NCI-H446 treated with DMSO at 0.1 percent for 48 hours (cell line): ENCODE results near the gene EIF5.
"Not testable (repeated sequence)": the region's sequence is repeated elsewhere in the genome, so short reads cannot be mapped to it uniquely, and the experiment has no call there.

Experiments used
- DNase-seq: peaks from one replicate; lab custom pipeline; 2025; lab: John Stamatoyannopoulos, UW

EIF5 gene

DNA sequence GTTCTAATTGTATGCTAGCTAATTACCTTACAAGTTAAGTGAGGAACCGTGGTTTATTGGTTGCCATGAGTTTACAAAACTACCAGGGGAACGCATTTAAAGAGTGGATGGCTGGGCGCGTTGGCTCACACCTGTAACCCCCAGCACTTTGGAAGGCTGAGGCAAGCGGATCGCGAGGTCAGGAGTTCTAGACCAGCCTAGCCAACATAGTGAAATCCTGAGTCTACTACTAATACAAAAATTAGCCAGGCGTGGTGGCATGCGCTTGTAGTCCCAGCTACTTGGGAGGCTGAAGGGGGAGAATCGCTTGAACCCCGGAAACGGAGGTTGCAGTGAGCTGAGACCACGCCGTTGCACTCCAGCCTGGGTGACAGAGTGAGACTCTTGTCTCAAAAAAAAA, 2.2 kb downstream of the EIF5 start:
- no peak for DNase-seq

DNA sequence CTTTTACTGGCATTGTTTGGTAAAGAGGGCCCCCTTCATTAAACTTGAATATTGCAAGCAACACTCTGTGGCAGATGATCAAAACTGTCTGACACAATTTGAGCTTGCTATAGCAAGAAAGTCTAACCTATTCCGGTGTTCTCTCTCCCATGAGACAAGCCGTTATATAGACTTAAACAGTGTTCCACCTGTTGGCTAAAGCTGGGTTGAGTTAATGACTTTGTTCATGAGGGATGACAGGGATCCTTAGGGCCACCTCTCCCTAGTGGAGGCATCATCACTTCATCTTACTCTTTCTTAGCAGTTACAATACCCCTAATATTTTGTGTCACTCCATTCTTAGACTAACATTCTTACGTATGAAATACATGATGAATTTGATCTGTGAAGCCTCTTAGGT, 3.8 kb downstream of the EIF5 start:
- DNase-seq: no peak

DNA sequence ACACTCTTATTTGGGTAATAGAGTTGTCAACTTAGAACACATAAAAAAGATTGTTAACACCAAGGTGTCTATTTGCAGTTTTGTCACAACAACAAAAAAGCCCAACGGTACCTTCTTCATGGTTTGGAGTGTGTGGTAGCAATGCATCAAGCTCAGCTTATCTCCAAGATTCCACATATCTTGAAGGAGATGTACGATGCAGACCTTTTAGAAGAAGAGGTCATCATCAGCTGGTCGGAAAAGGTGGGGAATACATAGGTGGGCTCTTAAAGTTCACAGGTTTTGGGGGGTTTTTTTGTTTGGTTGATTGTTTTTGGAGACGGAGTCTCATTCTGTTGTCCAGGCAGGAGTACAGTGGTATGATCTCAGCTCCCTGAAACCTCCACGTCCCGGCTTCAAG, 5.5 kb downstream of the EIF5 start:
- no peak for DNase-seq

DNA sequence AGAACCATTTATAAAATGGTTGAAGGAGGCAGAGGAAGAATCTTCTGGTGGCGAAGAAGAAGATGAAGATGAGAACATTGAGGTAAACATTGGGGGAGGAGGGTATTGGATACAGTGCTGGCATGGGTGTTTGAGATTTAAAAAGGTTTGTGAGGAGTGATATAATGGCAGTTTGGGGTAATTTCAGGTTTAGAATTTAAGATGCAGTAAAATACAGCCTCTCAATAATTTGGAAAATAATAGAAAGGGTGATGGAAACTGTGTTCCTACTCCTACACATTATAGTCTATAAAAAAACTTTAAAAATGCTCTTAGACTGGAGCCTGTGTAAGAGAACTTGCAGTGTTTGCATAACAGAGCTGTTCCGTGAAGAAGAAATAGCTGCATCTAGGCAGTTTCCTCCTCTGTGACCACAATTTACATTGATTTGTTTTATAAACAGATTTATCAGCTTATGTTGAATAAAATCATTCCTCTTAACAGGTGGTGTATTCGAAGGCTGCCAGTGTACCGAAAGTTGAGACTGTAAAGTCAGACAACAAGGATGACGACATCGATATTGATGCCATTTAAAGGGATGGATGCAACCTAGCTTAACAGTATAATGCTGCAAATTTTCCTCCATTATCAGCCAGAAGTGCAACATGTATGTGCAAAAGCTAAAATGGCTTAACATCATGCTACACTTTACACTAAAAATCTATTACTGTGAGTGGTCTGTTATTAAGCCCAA, 6.6 kb downstream of the EIF5 start:
- DNase-seq: no peak

DNA sequence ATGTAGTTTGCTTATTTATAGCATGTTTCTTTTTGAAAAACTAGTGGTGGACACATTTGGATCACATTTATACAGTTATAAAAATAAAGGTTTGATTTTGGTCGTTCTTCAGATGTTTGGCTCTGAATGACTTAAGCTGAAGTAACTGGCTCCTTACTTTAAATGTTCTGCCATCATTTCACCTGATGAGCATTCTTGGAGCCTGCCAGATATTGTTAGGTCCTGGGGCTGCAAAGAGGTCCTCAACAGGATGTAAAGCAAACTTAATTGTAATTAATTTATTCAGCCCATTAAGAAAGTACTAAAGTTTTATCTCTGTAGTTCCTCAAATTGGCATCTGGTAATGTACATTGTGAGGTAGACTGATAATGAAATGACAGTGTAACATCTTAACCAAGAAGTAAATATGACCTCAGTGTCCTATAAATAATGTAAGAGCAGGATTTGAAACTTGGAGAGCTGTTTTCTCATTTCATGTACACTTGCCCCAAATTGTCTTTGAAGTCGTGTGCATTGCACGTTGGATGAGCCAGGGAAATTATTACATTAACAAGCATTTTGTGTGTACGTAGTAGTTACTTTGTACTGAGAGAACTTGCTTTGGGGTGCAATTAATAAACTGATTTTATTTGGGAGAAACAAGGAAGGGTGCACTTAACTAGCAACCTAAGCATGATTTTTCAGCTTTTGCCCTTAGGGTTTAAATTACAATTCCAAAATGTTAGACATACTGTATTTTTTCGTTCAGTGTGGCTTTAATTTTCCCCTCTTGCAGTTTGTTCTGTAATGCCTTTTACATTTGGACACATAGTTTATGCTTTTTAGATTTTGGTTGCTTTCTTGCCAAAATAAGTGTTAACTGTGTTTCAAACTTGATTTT, 7.5 kb downstream of the EIF5 start:
- DNase-seq: no peak

DNA sequence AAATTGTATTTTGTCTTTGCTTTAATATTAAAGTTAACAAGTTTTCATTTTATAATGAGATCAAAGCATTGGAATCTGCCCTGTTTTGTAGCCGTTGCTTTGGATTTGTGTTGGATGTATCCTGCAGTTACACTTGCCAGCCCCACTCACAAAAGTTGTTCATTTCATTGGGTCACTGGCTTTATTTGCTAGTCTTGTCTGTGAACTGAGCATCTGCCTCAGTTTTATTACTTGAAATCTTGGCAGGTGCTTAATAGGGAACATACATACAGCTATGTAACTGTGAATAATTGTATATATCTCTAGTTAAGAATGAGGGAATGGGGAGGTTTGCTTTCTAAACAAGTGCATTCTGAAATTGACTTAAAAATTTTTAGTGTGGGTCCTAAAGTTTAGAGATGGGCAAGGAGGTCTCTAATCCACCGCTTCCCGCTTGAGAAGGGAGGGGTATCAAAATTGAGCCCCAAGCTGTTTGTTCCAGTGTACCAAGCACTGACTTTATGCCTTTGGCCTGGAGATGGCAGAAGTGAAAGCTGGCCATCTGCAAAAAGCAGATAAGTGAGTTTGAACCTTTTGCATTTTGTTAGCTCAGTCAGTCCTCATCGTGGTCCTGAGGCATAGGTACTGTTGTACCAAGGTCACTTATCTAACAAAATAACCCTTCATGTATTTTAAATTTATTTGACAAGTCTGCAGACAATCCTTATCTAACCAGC, 9.3 kb downstream of the EIF5 start:
- DNase-seq: no peak

DNA sequence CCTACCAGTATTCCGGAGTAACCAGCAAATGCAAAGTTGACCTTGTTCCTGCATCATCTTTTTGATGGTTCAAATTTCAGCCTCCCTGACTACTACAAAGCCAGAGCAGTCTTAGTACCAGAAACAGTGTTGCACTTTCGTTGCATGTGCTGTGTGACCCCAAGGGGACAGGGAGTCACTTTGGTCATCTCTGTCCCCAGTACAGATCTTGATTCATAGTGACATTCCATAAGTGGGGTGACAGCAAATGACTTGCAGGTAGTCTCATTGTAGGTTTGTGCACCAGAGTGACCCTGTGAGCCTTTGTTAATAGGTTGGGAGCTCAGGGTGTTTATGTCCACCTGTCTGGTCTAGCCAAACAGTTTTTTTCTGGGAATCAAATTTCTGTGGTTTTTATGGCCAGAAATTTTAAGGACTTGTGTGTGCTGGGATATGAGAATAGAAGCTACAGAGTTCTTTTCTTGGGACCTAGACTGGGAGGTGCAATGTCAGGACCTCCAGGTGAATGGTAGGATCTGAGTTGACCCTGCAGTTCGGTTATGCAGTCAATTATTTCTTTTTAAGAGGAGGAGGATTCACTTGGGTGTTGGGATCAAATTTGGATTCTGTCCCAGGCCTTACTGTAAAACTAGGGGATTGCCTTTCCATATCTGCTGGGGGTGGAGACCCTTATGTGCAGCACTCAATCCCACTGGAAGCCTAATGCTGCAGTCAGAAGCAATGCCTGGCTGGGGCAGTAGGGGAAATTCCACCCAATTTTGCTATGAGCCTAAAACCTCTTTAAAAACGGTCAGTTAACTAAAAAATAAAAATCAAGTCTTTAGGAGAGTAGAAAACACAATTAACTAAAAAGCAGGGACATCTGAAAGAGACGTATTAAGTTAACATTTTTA, 10.1 kb downstream of the EIF5 start:
- DNase-seq: no peak

DNA sequence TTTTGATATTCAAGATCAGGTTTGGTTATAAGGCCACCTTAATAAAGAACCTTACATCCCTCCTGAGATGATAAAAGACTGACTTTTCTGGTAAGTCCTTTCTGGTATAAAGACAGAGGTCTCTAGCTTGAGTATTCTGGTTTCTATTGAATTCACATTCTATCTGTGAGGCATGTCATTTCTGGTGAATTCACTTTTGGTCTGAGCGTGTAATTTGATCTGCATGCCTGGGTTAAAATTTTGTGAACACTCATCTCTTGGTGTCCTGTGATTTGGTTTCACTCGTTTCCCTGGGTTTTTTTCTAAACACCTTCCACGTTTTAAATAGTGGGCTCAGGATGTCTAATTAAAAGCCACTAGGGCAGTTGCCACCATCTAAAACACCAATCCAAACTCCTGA, 12.2 kb downstream of the EIF5 start:
- no peak for DNase-seq

DNA sequence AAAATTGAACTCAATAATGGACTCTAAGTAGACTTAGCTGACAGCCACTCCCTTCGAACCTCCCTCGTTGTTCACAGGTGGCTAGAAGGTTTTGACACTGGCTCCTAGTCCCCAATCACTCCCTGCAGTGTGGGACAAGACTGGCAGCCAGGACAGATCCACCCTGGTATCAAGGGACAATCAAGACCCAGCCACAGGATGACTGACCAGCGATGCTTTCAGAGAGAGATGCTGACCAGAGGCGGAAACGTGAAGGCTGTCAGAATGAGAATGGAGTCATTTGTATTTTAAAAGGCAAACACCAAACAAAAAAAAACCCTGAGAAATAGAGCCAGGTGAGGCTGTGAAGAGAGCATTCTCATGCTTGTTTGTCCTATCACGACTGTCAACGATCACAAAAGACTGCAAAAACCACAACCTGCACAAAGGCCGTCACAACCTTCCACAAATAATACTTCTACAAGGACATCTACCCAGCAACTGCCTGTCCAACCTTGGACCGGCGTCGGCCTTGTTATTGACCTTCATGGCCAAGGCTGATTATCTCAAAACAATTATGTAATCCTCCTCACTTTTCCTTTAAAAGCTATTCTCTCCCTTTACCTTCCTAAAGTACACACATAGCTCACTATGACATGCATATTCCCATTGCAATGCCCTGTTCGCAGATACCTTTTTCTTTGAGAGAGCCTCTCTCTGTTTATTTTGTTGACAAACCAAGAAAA, 13.2 kb downstream of the EIF5 start:
- no peak for DNase-seq

DNA sequence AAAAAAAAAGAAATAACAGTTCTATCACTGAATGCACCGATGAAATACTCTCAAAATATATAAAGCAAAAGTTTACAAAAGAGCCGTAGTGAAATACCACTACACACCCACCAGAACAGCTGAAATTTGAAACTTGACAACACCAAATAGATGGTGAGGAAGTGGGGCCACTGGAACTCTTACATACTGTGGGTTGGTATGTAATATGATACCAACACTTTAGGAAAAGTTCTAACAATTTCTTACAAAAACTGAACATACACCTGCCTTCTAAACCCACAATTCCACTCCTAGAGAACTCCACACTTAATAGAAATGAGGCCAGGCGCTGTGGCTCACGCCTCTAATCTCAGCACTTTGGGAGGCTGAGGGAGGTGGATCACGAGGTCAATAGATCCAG, 14.1 kb downstream of the EIF5 start:
- DNase-seq: no peak

DNA sequence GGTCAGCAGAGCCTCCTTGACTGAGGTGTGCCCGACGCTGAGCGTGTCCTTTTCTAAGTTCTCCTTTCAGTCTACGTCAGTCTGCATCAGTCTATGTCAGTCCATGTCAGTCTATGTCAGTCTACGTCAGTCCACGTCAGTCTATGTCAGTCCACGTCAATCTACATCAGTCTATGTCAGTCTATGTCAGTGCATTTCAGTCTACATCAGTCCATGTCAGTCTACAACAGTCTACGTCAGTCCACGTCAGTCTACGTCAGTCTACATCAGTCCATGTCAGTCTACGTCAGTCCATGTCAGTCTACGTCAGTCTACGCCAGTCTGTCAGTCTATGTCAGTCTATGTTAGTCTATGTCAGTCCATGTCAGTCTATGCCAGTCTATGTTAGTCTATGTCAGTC, 15.9 kb downstream of the EIF5 start:
- DNase-seq: no peak

DNA sequence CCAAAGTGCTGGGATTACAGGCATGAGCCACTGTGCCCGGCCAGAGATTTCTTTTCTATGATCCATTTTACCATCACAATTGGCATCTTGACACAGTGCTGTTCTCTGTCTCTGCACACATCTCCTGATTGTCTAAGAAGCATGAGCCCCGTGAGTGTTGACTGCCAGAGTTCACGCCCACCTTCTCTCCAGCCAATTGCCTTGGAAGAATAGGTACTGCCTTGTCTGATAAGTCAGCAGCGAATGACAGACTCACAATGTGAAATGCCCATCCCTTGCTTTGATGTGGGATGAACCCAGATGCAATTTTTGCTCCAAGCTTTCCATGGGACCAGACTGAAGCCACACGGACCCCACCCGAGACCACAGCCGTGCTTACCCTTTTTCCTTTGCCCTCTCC, 19.3 kb downstream of the EIF5 start:
- no peak for DNase-seq

DNA sequence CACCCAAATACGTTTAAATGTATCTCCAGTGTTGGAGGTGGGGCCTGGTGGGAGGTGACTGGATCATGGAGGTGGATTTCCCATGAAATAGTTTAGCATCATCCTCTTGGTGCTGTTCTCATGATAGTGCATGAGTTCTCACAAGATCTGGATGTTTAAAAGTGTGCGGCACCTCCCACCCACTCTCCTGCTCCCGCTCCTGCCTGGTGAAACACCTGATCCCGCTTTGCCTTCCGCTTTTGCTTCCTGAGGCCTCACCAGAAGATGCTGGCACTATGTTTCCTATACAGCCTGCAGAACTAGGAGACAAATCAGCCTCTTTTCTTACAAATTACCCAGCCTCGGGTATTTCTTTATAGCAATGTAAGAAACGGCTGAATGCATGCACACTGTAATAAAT, 20.1 kb downstream of the EIF5 start:
- DNase-seq: no peak

DNA sequence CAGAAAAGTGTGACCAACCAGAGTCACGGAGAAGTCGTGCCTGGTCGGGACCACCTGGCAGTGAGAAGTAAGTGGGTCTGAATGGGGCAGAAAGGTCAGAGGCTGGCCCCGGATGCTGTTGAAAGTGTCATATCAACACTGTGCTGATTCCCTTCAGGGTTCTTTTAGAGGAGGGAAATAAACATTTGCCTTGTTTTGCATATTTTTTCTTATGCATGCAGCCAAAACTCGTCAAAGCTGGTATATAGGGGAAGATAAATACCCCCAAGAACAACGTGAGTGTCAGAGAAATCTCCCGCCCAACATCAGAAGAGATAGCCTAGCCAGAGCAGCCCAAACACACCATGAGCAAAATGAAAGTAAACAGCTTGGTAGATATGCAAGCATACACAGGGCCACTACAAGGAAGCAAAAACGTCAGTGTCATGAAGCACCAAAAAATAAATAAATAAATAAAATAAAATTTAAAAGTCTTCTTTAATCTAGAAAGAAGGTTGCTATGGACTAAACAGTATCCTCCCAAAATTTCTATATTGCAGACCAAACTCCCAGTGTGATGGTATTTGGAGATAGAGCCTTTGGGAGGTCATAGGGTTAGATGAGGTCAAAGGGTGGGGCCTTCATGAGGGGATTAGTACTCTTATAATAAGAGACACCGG, 22.1 kb downstream of the EIF5 start:
- no peak for DNase-seq

DNA sequence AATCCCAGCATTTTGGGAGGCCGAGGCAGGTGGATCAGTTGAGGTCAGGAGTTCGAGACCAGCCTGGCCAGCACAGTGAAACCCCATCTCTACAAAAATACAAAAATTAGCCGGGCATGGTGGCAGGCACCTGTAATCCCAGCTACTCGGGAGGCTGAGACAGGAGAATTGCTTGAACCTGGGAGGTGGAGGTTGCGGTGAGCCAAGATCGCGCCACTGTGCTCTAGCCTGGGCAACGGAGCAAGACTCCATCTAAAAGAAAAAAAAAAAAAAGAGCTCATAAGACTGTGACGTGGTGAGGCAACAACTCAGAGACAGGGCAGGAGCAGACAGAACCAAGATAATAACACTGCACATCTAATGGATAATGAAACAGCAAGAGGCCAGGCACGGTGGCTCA, 23.5 kb downstream of the EIF5 start:
- DNase-seq: not testable (repeated sequence)

DNA sequence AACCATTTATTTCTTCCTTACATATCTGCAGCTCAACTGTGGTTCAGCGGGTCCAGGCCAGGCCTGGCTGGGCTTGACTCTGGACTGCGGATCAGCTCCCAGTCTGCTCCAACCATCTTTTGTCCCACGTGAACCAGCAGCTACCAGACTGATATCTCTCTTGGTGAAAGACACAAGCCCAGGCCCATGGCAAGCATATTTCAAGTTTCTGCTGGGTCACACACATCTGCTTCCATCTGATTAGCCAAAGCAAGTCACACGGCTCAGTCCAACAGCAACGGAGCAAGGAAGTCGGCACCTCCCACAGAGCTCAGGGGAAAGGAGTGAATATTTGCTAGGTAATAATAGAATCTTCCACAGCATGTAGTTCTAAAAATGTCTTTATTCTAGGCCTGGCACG, 26.5 kb downstream of the EIF5 start:
- no peak for DNase-seq

DNA sequence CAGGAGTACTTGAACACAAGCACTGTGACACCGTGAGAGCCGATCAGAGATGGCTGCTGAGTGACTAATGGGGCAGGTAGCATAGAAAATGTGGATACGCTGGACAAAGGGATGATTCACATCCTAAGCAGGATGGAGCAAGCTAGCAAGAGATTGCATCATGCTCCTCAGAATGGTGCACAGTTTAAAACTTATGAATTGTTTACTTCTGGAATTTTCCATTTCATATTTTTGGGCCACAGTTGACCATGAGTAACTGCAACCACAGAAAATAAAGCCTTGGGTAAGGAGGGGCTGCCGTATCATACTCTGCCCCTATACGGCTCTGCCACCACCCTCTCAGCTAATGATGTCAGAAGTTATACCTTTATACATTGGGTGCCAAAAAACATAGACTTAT, 27.8 kb downstream of the EIF5 start:
- DNase-seq: no peak

DNA sequence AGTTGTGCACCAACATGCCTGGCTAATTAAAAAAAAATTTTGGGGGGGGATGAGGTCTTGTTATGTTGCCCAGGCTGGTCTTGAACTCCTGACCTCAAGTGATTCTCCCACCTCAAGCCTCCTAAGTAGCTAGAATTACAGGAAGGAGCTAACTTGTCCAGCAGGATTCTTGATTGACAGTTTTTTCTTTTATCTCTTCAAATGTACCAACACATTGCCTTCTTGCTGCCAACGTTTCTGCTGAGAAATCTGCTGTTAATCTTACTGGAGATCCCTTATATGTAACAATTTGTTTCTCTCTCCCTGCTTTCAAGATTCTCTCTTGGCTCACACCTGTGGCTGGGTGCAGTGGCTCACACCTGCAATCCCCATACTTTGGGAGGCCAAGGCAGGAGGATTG, 28.7 kb downstream of the EIF5 start:
- DNase-seq: no peak

DNA sequence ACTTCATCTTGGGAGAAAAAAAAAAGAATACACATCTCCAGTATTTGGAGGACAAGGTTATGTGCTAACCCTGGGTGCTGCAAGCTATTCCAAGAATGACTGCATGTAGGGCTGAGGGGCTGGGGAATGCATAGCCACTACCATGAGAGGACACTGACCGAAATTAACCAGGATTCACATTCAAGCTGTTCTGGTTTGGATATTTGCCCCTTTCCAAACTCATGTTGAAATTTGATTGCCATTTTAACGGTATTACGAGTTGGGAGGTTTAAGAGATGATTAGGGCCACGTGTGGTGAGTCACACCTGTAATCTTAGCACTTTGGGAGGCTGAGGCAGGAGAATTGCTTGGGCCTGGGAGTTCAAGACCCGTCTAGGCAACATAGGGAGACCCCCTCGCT, 32.7 kb downstream of the EIF5 start:
- DNase-seq: no peak

DNA sequence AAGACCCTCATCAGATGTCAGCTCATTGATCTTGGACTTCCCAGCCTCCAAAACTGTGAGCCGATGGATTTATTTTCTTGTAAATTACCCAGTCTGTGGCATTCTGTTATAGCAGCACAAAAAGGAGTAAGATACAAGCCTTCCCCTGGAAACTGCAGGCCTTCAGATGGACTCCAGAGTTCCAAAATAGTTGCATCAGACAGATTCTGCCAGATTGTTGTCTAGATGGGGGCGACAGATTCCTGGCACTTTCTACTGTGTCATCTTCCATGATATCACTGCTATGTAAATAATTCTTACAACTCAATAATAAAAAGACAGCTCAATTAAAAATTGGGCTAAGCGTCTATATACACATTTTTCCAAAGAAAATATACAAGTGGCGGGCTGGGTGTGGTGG, 34.0 kb downstream of the EIF5 start:
- DNase-seq: no peak

DNA sequence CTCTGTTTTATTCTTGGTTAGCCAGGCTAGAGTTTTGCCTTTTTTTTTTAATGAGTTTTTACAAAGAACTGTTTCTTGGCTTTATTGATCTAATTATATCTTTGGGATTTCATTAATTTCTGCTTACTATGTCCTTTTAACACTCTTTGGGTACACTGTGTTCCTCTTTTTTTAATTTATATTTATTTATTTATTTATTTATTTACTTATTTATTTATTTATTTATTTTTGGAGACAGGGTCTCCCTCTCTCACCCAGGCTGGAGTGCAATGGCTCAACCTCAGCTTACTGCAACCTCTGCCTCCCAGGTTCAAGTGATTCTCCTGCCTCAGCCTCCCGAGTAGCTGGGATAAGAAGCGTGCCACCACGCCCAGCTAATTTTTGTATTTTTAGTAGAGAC, 36.0 kb downstream of the EIF5 start:
- no peak for DNase-seq
